ENCODE data around the gene LMAN2.
"Not testable (repeated sequence)": the region's sequence is repeated elsewhere in the genome, so short reads cannot be mapped to it uniquely, and the experiment has no call there.

The LMAN2 gene

DNA sequence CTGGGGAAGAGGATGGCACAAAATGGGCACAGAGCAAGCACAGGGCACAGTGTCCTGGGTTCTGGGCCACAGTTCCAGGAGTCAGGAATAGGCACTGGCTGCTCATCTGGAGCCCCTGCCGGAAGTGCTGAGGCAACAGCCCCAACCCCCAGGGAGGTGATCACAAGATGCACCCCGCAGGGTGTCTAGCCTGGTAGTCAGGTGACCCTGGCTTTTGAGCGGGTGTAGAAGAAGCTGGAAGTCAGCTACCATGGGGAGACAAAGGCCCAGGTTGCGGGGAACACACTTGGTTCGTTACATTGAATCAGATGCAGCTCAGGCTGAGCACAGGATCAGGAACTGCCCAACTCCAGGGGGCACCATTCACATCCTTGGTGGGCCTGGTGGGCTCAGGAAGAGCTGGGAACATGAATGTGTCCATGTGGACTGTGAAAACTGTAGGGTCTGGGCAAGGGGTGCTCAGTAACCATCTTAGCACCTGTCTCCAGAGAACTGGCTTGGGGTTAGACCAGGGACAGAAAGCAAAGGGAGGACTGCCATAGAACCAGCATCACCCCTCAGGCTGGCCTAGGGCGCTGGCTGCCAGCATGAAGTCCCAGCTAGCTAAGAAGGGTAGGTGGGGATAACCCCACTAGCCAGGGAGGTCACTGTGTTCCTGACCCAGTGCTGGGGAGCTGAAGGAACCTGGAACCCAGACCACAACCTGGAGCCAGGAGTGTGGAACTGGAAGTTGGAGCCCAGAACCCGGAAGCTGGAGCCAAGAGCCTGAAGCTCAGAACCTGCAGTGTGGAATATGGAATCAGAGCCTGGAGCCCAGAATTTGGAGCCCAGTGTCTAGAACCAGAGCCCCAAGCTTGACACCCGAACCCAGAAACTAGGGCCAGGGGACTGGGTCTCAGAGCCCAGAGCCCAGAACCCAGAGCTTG, 26.6 kb upstream of the LMAN2 start:
- Mint-ChIP-seq H3K9me3 (no peaks in the 10 kb centered on the region), H3K27me3 (ENCODE audit: low read depth) (peaks cover 19% of the 10 kb centered on the region), H3K36me3 (ENCODE audit: low read depth) (no peaks in the 10 kb centered on the region), H3K27ac (peak overlapping the region in 1 of 3 experiments; percentile 98), H3K4me3 (no peak overlapping the region), H3K4me1 (peaks cover 17% of the 10 kb centered on the region)
- TF ChIP-seq, protein P1, sequence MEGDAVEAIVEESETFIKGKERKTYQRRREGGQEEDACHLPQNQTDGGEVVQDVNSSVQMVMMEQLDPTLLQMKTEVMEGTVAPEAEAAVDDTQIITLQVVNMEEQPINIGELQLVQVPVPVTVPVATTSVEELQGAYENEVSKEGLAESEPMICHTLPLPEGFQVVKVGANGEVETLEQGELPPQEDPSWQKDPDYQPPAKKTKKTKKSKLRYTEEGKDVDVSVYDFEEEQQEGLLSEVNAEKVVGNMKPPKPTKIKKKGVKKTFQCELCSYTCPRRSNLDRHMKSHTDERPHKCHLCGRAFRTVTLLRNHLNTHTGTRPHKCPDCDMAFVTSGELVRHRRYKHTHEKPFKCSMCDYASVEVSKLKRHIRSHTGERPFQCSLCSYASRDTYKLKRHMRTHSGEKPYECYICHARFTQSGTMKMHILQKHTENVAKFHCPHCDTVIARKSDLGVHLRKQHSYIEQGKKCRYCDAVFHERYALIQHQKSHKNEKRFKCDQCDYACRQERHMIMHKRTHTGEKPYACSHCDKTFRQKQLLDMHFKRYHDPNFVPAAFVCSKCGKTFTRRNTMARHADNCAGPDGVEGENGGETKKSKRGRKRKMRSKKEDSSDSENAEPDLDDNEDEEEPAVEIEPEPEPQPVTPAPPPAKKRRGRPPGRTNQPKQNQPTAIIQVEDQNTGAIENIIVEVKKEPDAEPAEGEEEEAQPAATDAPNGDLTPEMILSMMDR (IDR thresholded peaks at IDR 0.05; ENCODE audit: unreplicated experiment in 3 of 3), result no peak

DNA sequence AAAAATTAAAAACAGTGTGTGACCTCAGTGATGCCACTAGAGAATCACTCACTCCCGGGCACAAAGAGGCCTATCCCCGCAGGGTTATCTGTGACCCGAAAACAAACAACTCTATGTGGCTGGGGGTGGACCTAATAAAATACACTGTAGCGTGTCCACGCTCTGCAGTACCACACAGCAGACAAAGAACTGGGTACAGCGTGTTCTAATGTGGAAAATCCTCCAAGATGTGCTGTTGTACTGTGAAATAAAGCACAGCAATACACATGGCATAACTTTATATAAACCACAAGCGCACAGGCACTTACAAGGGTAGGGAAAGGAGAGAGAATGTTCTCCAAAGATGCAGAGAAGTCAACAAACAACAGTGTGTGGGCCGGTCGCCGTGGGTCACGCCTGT, 24.6 kb upstream of the LMAN2 start:
- peaks cover 3% of the 10 kb centered on the region for H3K36me3 Mint-ChIP-seq (ENCODE audit: low read depth)
- H3K9me3 Mint-ChIP-seq, result no peaks in the 10 kb centered on the region
- H3K27me3 Mint-ChIP-seq (ENCODE audit: low read depth), result peaks cover 14% of the 10 kb centered on the region
- H3K27ac Mint-ChIP-seq, result peak overlapping the region in 2 of 3 experiments; percentile 79 to 85
- H3K4me1 Mint-ChIP-seq, result peaks cover 7% of the 10 kb centered on the region
- no peak overlapping the region for H3K4me3 Mint-ChIP-seq
- TF ChIP-seq, protein P1 (IDR thresholded peaks at IDR 0.05; ENCODE audit: unreplicated experiment in 3 of 3), result no peak

DNA sequence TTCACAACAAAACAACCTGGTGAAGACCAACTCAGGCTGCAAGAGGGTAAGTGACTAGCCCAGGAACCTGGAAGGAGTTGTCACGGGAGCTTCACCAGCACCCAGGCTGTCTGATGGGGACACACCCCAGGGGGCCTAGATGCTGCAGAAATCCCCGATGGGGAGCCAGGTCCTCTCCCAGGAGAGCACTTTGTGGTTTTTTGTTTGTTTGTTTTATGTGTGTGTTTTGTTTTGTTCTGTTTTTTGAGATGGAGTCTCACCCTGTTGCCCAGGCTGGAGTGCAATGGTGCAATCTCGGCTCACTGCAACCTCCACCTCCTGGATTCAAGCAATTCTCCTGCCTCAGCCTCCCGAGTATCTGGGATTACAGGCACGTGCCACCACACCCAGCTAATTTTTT, 24.0 kb upstream of the LMAN2 start:
- H3K36me3 Mint-ChIP-seq (ENCODE audit: low read depth); H3K9me3 Mint-ChIP-seq; H3K4me3 Mint-ChIP-seq; H3K4me1 Mint-ChIP-seq: not testable (repeated sequence)
- Mint-ChIP-seq H3K27ac (peak overlapping the region in 1 of 3 experiments; percentile 44), H3K27me3 (ENCODE audit: low read depth) (peaks cover 12% of the 10 kb centered on the region)

DNA sequence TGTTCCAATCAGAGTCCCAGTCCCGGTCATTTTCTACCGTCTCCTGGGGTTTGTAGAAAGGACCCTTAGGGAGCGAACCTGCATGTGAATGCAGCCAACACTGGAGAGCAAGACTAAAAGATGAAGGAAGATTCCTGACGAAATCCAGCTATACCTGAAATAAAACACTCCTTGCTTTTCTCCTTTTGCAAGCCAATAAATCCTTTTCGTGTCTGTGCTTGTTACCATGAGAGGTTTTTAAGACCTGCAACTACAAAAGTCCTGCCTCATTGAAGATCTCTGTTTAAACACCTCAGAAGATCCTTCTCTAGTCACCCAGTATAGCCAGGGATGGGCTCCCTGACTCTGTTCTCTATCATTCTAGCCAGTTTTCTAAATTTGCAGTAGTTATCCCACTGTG, 22.7 kb upstream of the LMAN2 start:
- TF ChIP-seq, protein P1 (IDR thresholded peaks at IDR 0.05; ENCODE audit: unreplicated experiment in 3 of 3), result no peak
- H3K27ac Mint-ChIP-seq, result no peak overlapping the region

DNA sequence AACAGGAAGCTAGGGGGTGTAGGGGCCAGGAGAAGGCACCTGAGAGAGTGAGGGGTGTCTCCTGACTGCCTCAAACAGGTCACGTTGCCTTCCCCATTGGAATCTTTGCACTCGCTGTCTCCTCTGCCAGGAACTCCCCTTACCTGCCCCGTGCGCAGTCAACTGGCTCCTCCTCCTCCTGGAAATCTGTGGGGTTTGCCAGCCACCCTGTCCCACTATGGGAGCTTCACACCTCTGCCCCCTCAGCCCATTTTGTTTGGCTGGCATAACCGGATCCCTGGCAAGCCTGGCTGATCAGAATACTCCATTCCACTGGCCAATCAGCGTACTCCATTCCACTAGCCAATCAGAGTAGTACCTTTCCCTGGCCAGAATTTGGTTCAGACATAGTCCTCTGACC, 22.3 kb upstream of the LMAN2 start:
- Mint-ChIP-seq H3K27me3 (ENCODE audit: low read depth) (peaks cover 4% of the 10 kb centered on the region), H3K36me3 (ENCODE audit: low read depth) (peaks cover 3% of the 10 kb centered on the region), H3K27ac (no peak overlapping the region), H3K4me1 (peaks cover 15% of the 10 kb centered on the region), H3K9me3 (no peaks in the 10 kb centered on the region), H3K4me3 (peak overlapping the region in 2 of 3 experiments; percentile 22 to 44)
- TF ChIP-seq, protein P1 (IDR thresholded peaks at IDR 0.05; ENCODE audit: unreplicated experiment in 3 of 3), result no peak

More for the DNA sequence above, 22.7 kb upstream of the LMAN2 start:
- H3K27me3 Mint-ChIP-seq (ENCODE audit: low read depth), result peaks cover 6% of the 10 kb centered on the region
- peak overlapping the region in 2 of 3 experiments; percentile 9 to 44 for H3K4me3 Mint-ChIP-seq
- H3K9me3 Mint-ChIP-seq, result no peaks in the 10 kb centered on the region
- H3K36me3 Mint-ChIP-seq (ENCODE audit: low read depth), result peaks cover 3% of the 10 kb centered on the region
- peaks cover 14% of the 10 kb centered on the region for H3K4me1 Mint-ChIP-seq

DNA sequence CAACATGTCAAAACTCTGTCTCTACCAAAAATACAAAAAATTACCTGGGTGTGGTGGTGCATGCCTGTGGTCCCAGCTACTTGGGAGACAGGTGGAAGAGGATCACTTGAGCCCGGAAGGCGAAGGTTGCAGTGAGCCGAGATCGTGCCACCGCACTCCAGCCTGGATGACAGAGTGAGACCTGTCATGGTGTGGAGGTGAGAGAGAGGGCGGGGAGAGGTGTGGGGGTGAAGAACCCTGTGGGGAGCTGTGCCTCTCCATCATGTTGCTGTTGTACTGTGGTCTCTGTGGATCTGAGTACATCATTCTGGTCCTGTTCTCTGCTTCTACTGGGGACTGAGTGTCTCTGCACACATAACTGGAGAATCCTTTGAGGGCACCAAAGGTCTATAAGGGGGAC, 21.4 kb upstream of the LMAN2 start:
- H3K4me1 Mint-ChIP-seq, result peaks cover 22% of the 10 kb centered on the region

More for the DNA sequence above, 21.4 kb upstream of the LMAN2 start:
- Mint-ChIP-seq H3K27ac (no peak overlapping the region), H3K9me3 (no peaks in the 10 kb centered on the region), H3K4me3 (peak overlapping the region; percentile 11 to 29 (median 16)), H3K27me3 (ENCODE audit: low read depth) (no peaks in the 10 kb centered on the region), H3K36me3 (ENCODE audit: low read depth) (peaks cover 3% of the 10 kb centered on the region)
- TF ChIP-seq, protein P1 (IDR thresholded peaks at IDR 0.05; ENCODE audit: unreplicated experiment in 3 of 3), result no peak

Measured in nephron (organoid).